Keratinocyte (primary cell): ENCODE results near the gene RGS3.

ENCODE experiments used
- EZH2 ChIP-seq: IDR thresholded peaks from one replicate; pipeline ENCODE4 v1.6.1; 2012; ENCODE audit warnings: inconsistent platforms, mild to moderate bottlenecking, low read length, moderate library complexity
- TF ChIP-seq, protein P1 (sequence below), 3 experiments: IDR thresholded peaks in 1 of 3; conservative IDR thresholded peaks in 1 of 3; optimal IDR thresholded peaks in 1 of 3; 2 replicates in 2 of 3; 3 replicates in 1 of 3; pipeline versions ENCODE3 to v1.5.1; 2011; ENCODE audit warnings: low read length in 3 of 3, mild to moderate bottlenecking in 3 of 3, moderate library complexity in 2 of 3, control low read depth in 1 of 3, inconsistent platforms in 1 of 3; ENCODE audit not compliant: insufficient read depth in 2 of 3; ENCODE audit errors: extremely low read depth in 1 of 3

DNA sequence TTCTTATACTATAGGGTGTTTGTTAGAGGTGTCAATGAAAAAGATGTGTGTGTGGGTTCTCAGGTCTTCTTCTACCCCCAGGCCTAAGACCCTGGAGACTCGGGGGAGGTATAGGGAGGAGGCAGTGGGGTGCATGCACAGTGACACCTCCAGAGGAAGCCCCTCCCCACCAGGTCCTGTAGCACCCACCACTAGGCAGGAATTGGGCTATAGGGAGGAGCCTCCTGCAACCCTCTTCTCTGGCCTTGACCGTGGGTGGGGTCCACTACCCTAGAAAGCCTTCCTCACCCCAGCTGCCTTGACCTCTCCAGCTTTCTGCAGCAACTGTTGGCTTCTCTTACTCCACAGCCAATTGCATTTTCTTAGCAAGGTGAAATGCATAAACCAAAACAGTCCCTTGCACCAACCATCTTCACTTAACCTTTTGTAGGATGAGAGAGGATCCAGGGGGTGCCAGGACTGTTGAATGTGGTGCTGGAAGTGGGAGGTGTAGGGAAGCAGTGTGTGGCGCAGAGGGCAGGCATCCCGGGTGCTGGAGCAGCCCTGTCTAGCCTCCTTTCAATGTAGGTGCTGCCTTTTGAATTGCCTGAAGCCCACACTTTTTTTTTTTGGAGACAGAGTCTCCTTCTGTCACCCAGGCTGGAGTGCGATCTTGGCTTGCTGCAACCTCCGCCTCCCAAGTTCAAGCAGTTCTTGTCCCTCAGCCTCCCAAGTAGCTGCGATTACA is 128.5 kb downstream of the RGS3 start:
- TF ChIP-seq, protein P1, sequence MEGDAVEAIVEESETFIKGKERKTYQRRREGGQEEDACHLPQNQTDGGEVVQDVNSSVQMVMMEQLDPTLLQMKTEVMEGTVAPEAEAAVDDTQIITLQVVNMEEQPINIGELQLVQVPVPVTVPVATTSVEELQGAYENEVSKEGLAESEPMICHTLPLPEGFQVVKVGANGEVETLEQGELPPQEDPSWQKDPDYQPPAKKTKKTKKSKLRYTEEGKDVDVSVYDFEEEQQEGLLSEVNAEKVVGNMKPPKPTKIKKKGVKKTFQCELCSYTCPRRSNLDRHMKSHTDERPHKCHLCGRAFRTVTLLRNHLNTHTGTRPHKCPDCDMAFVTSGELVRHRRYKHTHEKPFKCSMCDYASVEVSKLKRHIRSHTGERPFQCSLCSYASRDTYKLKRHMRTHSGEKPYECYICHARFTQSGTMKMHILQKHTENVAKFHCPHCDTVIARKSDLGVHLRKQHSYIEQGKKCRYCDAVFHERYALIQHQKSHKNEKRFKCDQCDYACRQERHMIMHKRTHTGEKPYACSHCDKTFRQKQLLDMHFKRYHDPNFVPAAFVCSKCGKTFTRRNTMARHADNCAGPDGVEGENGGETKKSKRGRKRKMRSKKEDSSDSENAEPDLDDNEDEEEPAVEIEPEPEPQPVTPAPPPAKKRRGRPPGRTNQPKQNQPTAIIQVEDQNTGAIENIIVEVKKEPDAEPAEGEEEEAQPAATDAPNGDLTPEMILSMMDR (optimal IDR thresholded peaks at IDR 0.05 in 1 of 3, IDR thresholded peaks at IDR 0.05 in 1 of 3, conservative IDR thresholded peaks at IDR 0.05 in 1 of 3; ENCODE audit: extremely low read depth in 1 of 3, insufficient read depth in 2 of 3, low read length in 3 of 3) = no peak
- TF ChIP-seq EZH2 = no peak
